Measurements from ENCODE around the gene PCNX2. TPM values are rescaled to one million over a fixed set of nuclear protein-coding genes. Genes with fewer than 3 reads are reported as not detected.

Gene PCNX2
- total and polyA plus RNA-seq, 10 of the 15 experiments (the other 5 are each of a cell fraction or from before 2014, with no cell fraction given) = 2.1 to 16.4 (median 8.1) TPM

GRCh38 chr1:233094269-233094668, 201.3 kb downstream of the PCNX2 start:
- ChIA-PET POLR2A (no interaction called here), CTCF (no interaction called here), RAD21 (ENCODE audit: unreplicated experiment) (no interaction called here), SMC1A (ENCODE audit: uncharacterized antibody, unreplicated experiment) (no interaction called here)
- H3K79me2 ChIP-seq (ENCODE audit: control insufficient read depth, insufficient read depth, low read length) = no peaks in the 10 kb centered on the region
- intact Hi-C loops (cut with micrococcal nuclease; ENCODE audit: unreplicated experiment) (no loop called here), in situ Hi-C loops (cut with MboI) (no loop called here)
- DNase-seq (ENCODE audit: low read depth, low spot score) (no peak), FAIRE-seq (no peak), ATAC-seq (no peak)
- no peaks in the 10 kb centered on the region for H3K36me3 ChIP-seq (ENCODE audit: control insufficient read depth in 2 of 2, insufficient read depth in 2 of 2, low read length in 1 of 2)
- H3K9ac ChIP-seq (ENCODE audit: control insufficient read depth, insufficient read depth, low read length) = no peak overlapping the region
- H3K27ac ChIP-seq (ENCODE audit: control insufficient read depth, insufficient read depth) = no peak overlapping the region
- BruUV-seq (replicated peaks) = no TSS peak
- H3K4me1 ChIP-seq (ENCODE audit: control insufficient read depth, insufficient read depth, low read length) = no peaks in the 10 kb centered on the region
- H2AFZ ChIP-seq (ENCODE audit: control insufficient read depth, low read depth, low read length) = no peak overlapping the region
- H4K20me1 ChIP-seq (ENCODE audit: control insufficient read depth, insufficient read depth) = no peaks in the 10 kb centered on the region
- no peaks in the 10 kb centered on the region for H3K27me3 ChIP-seq (replicated peaks in 1 of 2; ENCODE audit: control insufficient read depth in 2 of 2, insufficient read depth in 2 of 2, low read length in 1 of 2)
- H3K4me2 ChIP-seq (ENCODE audit: control insufficient read depth, insufficient read depth) = no peak overlapping the region
- TF ChIP-seq KAT2A (conservative IDR thresholded peaks at IDR 0.05; ENCODE audit: control insufficient read depth, low read depth, low read length) = no peak
- TF ChIP-seq KLF5 (IDR thresholded peaks at IDR 0.05; ENCODE audit: partially characterized antibody) = no peak
- TF ChIP-seq EGR1 (IDR thresholded peaks at IDR 0.05; ENCODE audit: borderline replicate concordance in 1 of 2, low read depth in 2 of 2, low read length in 2 of 2) = no peak
- TF ChIP-seq RAD21 (IDR thresholded peaks at IDR 0.05; ENCODE audit: insufficient read depth, low read depth, low read length) = no peak
- TF ChIP-seq SREBF1 (IDR thresholded peaks at IDR 0.05; ENCODE audit: low read length) = no peak
- no peak for TF ChIP-seq ESRRA (IDR thresholded peaks at IDR 0.05; ENCODE audit: low read length)
- no peak for TF ChIP-seq SIN3A (IDR thresholded peaks at IDR 0.05; ENCODE audit: low read depth, low read length)
- H3K4me3 ChIP-seq = no peak overlapping the region
- H3K9me3 ChIP-seq (replicated peaks; ENCODE audit: control insufficient read depth, insufficient read depth, low read length) = no peaks in the 10 kb centered on the region
- WGBS (ENCODE audit: insufficient coverage, insufficient replicate concordance, low lambda C conversion rate, missing lambda C conversion rate) = 69% methylated on average over 2 of the region's 2 CpGs

- intact Hi-C loops (cut with micrococcal nuclease; ENCODE audit: unreplicated experiment) (no loop called here), in situ Hi-C loops (cut with MboI) (no loop called here)
- RAD21 ChIA-PET (ENCODE audit: unreplicated experiment) = no interaction called here
Observed at GRCh38 chr1:233090746-233091494, 204.6 kb downstream of the PCNX2 start.

More at GRCh38 chr1:233090746-233091494, 204.6 kb downstream of the PCNX2 start:
- no peaks in the 10 kb centered on the region for H3K9me3 ChIP-seq (replicated peaks; ENCODE audit: control insufficient read depth, insufficient read depth, low read length)
- ChIA-PET SMC1A (ENCODE audit: uncharacterized antibody, unreplicated experiment) (no interaction called here), CTCF (no interaction called here), POLR2A (no interaction called here)
- no peak overlapping the region for H3K4me3 ChIP-seq
- 90% methylated on average over 7 of the region's 7 CpGs for WGBS (ENCODE audit: insufficient coverage, insufficient replicate concordance, low lambda C conversion rate, missing lambda C conversion rate)
- no peak for TF ChIP-seq CBX5 (IDR thresholded peaks at IDR 0.05; ENCODE audit: low read depth)
- ATAC-seq = no peak
- H3K9ac ChIP-seq (ENCODE audit: control insufficient read depth, insufficient read depth, low read length) = no peak overlapping the region
- H3K4me2 ChIP-seq (ENCODE audit: control insufficient read depth, insufficient read depth) = no peak overlapping the region
- FAIRE-seq = no peak
- H3K27me3 ChIP-seq (replicated peaks in 1 of 2; ENCODE audit: control insufficient read depth in 2 of 2, insufficient read depth in 2 of 2, low read length in 1 of 2) = no peaks in the 10 kb centered on the region
- BruUV-seq (replicated peaks) = no TSS peak
- no peaks in the 10 kb centered on the region for H3K36me3 ChIP-seq (ENCODE audit: control insufficient read depth in 2 of 2, insufficient read depth in 2 of 2, low read length in 1 of 2)
- no peaks in the 10 kb centered on the region for H3K79me2 ChIP-seq (ENCODE audit: control insufficient read depth, insufficient read depth, low read length)
- no peak overlapping the region for H3K27ac ChIP-seq (ENCODE audit: control insufficient read depth, insufficient read depth)
- no peak overlapping the region for H2AFZ ChIP-seq (ENCODE audit: control insufficient read depth, low read depth, low read length)
- no peaks in the 10 kb centered on the region for H4K20me1 ChIP-seq (ENCODE audit: control insufficient read depth, insufficient read depth)
- no peak for DNase-seq (ENCODE audit: low read depth, low spot score)
- no peaks in the 10 kb centered on the region for H3K4me1 ChIP-seq (ENCODE audit: control insufficient read depth, insufficient read depth, low read length)

Data from GM12878 (cell line).